Metanephros (tissue), 2 donors: ENCODE data around the gene TRPM2. TPM values are rescaled to one million over a fixed set of nuclear protein-coding genes. Genes with fewer than 3 reads are reported as not detected.

Source experiments
- small RNA-seq: library from RNA; depleted of rRNA; stranded (forward); fragments of <200 nt; gene quantifications from one replicate; pipeline ENCODE3, GENCODE V24; 2014; ENCODE audit warnings: low replicate concordance
- total RNA-seq: library from RNA; depleted of rRNA; stranded (reverse); fragments of >200 nt; gene quantifications from one replicate; pipeline ENCODE4 v1.2.3, GENCODE V29; 2014

Gene TRPM2
- total RNA-seq = 3.2 TPM

DNA sequence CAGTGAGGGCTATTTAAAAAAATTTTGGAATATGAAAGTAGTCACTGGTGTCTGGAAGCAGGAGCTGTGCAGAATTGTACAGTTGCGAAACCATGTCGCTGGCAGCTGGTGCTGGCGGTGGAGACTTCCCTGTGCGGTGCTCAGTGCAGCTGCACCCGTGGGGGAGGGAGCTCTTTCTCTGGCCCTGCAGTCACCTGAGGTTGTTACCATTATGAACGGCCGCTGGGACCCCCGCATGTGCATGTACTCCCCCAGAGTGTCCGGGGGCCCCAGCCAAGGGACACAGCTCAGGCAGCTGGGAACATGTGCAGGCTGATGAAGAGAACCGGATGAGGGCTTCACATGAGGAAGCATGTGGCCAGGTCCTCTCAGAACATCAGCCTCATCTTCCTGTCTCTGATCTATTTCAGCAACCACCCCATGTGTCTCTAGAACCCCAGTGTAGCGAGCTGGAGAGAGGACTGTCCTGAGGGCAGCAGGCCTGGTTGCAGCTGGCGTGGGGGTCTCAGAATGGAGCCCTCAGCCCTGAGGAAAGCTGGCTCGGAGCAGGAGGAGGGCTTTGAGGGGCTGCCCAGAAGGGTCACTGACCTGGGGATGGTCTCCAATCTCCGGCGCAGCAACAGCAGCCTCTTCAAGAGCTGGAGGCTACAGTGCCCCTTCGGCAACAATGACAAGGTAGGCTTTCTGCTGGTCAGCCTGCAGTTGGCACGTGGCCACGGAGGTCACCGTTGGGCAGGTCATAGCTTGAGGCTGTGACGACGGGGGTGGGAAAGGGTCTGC is at the start of gene TRPM2:
TSS of gene TRPM2 (plus strand) at position 431 of the 780 bp plus-strand sequence. CDS start at position 511, 80 bp downstream.

DNA sequence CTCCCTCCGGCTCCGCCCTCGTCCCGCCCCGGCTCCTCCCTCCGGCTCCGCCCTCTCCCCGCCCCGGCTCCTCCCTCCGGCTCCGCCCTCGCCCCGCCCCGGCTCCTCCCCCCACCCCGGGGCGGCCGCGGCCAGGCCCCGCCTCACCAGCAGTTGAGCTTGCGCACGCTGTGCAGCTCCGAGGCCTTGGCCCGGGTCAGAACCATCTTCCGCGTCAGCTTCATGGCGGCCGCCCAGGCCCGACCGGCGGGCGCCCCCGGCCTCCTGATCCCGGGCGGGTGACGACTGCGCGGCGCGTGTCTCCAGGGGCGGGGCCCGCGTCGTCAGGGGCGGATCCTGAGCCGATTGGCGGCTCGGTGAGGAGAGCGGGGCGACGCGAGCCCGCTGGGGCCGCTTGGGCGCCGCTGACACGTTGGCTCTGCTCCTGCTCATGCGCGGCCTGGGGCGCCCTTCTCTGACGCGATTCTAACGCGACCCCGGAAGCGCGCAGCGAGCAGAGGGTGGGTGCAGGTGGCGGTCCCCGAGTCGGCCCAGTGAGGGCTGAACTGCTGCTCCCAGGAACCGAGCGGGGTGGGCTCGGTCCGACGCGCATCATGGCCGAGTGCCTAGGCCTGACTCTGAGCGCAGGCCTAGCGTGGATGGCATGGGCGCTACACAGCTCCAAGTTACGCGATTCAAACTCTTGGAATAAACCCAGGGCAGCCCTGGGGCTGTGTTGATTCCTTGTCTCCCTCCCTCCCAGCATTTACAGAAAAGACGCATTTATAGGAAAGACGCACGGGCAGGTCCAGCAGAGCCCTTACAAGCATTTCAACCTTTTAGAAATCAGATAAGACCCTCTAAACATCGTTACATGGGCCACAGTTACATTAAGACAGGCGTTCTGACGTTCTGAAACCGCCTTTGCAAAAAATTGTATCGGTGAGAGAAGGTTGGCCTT is 14.2 kb upstream of the TRPM2 start, which contains the start of gene CFAP410:
TSS of gene CFAP410 (minus strand) at position 420 of the 940 bp plus-strand sequence. CDS start at position 224, 196 bp downstream.

DNA sequence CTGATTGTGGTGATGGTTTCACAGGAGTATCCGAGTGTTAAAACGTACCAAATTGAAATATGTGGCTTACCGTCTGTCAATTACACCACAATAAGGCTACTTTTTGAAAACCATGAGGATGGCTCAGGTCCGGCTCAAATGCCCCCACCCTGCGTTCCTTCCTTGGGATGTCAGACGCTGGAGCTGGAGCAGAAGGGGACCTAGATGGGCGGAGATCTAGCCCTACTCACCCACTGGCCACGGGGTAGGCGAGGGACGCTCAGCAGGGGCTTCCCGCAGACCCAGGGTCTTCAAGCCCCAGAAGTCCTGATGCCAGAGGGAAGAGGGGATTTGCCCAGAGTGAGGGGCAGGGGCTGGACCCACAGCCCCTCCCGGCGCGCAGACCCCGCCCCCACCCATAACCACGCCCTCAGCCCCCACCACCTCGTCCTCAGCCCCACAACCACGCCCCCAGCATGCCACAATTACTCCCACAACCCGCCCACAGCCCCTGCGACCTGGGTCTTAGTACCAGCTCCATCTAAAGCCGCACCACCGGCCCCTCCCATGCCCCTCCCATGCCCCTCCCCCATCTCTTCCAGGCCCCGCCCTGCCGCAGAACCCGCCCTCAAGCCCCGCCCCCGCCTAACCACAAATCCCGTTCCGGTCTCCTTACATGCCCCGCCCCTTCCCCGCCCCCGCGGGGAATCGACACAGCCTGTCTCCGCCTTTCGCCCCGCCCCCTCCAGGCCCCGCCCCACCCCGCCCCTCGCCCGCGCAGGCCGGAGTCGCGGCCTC is 101.5 kb downstream of the TRPM2 start, which contains the start of gene LRRC3:
TSS of gene LRRC3 (plus strand) at position 764 of the 777 bp plus-strand sequence. CDS start 1,135 bp downstream, outside the sequence.

Small RNAs within 50 kb of the gene (small RNA-seq; reads per million reads assigned to genes)
- not detected for gene RF00285

Other genes with a start within 250 kb of the TRPM2 start
- 16.1 TPM for gene PWP2, start 246.2 kb upstream of the TRPM2 start, total RNA-seq
- gene GATD3, start 219.9 kb upstream of the TRPM2 start, total RNA-seq = 52.8 TPM
- gene ICOSLG, start 112.7 kb upstream of the TRPM2 start, total RNA-seq = 4.5 TPM
- not detected for gene DNMT3L, start 91.7 kb upstream of the TRPM2 start, total RNA-seq
- gene AIRE, start 67.7 kb upstream of the TRPM2 start, total RNA-seq = 0.70 TPM
- 203 TPM for gene PFKL, start 53.6 kb upstream of the TRPM2 start, total RNA-seq
- 25.2 TPM for gene CFAP410, start 14.2 kb upstream of the TRPM2 start, total RNA-seq
- 4.0 TPM for gene LRRC3, start 101.9 kb downstream of the TRPM2 start, total RNA-seq
- not detected for gene KRTAP10-1, start 186.6 kb downstream of the TRPM2 start, total RNA-seq
- not detected for gene KRTAP10-2, start 197.9 kb downstream of the TRPM2 start, total RNA-seq
- gene KRTAP10-3, start 205.2 kb downstream of the TRPM2 start, total RNA-seq = not detected
- not detected for gene KRTAP10-4, start 220.1 kb downstream of the TRPM2 start, total RNA-seq
- gene KRTAP10-5, start 227.0 kb downstream of the TRPM2 start, total RNA-seq = not detected
- not detected for gene KRTAP10-6, start 238.9 kb downstream of the TRPM2 start, total RNA-seq
- not detected for gene KRTAP10-7, start 247.0 kb downstream of the TRPM2 start, total RNA-seq